Natural killer cell (primary cell): Measurements from ENCODE around the gene CEACAM7. TPM values are rescaled to one million over a fixed set of nuclear protein-coding genes. Genes with fewer than 3 reads are reported as not detected.
A peak's percentile ranks its signal among the peaks of the same experiment; 100 is the strongest.

Experiments
- ATAC-seq, 3 donors: fragments of 150-1000 bp in 2 of 3; fragments of 200-7000 bp in 1 of 3; cut with Tn5 transposase; 1 replicate in 1 of 3; 2 replicates in 2 of 3; pipeline ENCODE4 v1.10.0; 2021; ENCODE audit warnings: mild to moderate bottlenecking in 2 of 3, moderate library complexity in 2 of 3
- DNase-seq, 2 donors: peaks; one replicate each; pipeline versions ENCODE4 v3.0.0 to v3.0.0-alpha.2; 2013 to 2021; ENCODE audit warnings: mixed read lengths in 1 of 2
- H3K27ac ChIP-seq: one replicate; pipeline ENCODE4 v1.5.1; 2013; ENCODE audit warnings: mild to moderate bottlenecking, low read length
- H3K27me3 ChIP-seq: one replicate; pipeline ENCODE4 v1.6.1; 2013; ENCODE audit warnings: low read length; ENCODE audit not compliant: control insufficient read depth, insufficient read depth
- H3K36me3 ChIP-seq: one replicate; pipeline ENCODE4 v1.6.1; 2013; ENCODE audit warnings: low read length; ENCODE audit not compliant: control insufficient read depth, insufficient read depth
- H3K4me1 ChIP-seq: one replicate; pipeline ENCODE4 v1.6.1; 2013; ENCODE audit warnings: low read length; ENCODE audit not compliant: control insufficient read depth, insufficient read depth
- H3K4me3 ChIP-seq: one replicate; pipeline ENCODE4 v1.5.1; 2013; ENCODE audit warnings: low read length
- H3K9me3 ChIP-seq: one replicate; pipeline ENCODE4 v1.6.1; 2013; ENCODE audit warnings: low read length; ENCODE audit not compliant: control insufficient read depth, insufficient read depth
- H3K27ac Mint-ChIP-seq, 2 donors: one replicate each; pipeline ENCODE4 v1.8.0; 2022; ENCODE audit warnings: mild to moderate bottlenecking in 2 of 2, mixed read lengths in 2 of 2, moderate library complexity in 1 of 2
- H3K27me3 Mint-ChIP-seq, 2 donors: one replicate each; pipeline ENCODE4 v1.8.0; 2022; ENCODE audit warnings: low read depth in 2 of 2, mixed read lengths in 2 of 2
- H3K36me3 Mint-ChIP-seq: one replicate; pipeline ENCODE4 v1.8.0; 2022; ENCODE audit warnings: mixed read lengths
- H3K4me1 Mint-ChIP-seq, 2 donors: one replicate each; pipeline ENCODE4 v1.8.0; 2022; ENCODE audit warnings: mixed read lengths in 2 of 2
- H3K4me3 Mint-ChIP-seq: one replicate; pipeline ENCODE4 v1.8.0; 2022; ENCODE audit warnings: mild to moderate bottlenecking, moderate library complexity, mixed read lengths
- H3K9me3 Mint-ChIP-seq, 2 donors: one replicate each; pipeline ENCODE4 v1.8.0; 2022; ENCODE audit warnings: mixed read lengths in 2 of 2
- CTCF ChIP-seq: fragments of 200-600 bp; IDR thresholded peaks from one replicate; pipeline ENCODE4 v1.8.0; 2022; ENCODE audit warnings: antibody characterized with exemption
- WGBS: methylation state at CpG from one replicate; pipeline ENCODE4 v1.1.7; 2013; ENCODE audit warnings: missing lambda C conversion rate; ENCODE audit not compliant: insufficient coverage; 5-methylcytosine and 5-hydroxymethylcytosine counted together
- intact Hi-C: fragments of 100-400 bp; cut with micrococcal nuclease; formaldehyde crosslinking; loops from one replicate; pipeline ENCODE4 v1.14.2; 2022
- total RNA-seq, 4 donors: library from RNA; stranded (reverse); fragments of 120-200 nt in 1 of 4; gene quantifications; one replicate each; pipeline versions ENCODE4 v1.2.3 to v1.2.4, GENCODE V29; 2013 to 2022

Gene CEACAM7
- total RNA-seq, 3 donors from 2014 or later (not counting 1 experiment from before 2014, with no cell fraction given) = not detected

GRCh38 chr19:41699231-41699967 is 11.3 kb upstream of the CEACAM7 start:
- Mint-ChIP-seq H3K36me3 (no peaks in the 10 kb centered on the region), H3K27me3 (peaks cover 12 to 18% of the 10 kb centered on the region in 2 donors), H3K27ac (no peak overlapping the region), H3K4me3 (no peak overlapping the region), H3K4me1 (no peaks in the 10 kb centered on the region), H3K9me3 (no peaks in the 10 kb centered on the region)
- Histone ChIP-seq H3K4me3 (no peak overlapping the region), H3K27ac (no peak overlapping the region), H3K36me3 (no peaks in the 10 kb centered on the region), H3K9me3 (no peaks in the 10 kb centered on the region), H3K4me1 (no peaks in the 10 kb centered on the region), H3K27me3 (no peaks in the 10 kb centered on the region)
- WGBS = 76% methylated on average over 17 of the region's 17 CpGs
- intact Hi-C loops = no loop called here
- DNase-seq = peak in 1 of 2 donors; percentile 14
- ATAC-seq = no peak
- TF ChIP-seq CTCF = no peak

GRCh38 chr19:41698746-41699230 is 10.7 kb upstream of the CEACAM7 start:
- no peaks in the 10 kb centered on the region for H3K4me1 ChIP-seq
- WGBS = 42% methylated on average over 1 of the region's 1 CpG
- H3K4me3 ChIP-seq = no peak overlapping the region
- DNase-seq (no peak), ATAC-seq (no peak)
- Mint-ChIP-seq H3K36me3 (no peaks in the 10 kb centered on the region), H3K4me3 (no peak overlapping the region), H3K9me3 (no peaks in the 10 kb centered on the region), H3K27me3 (peaks cover 12 to 18% of the 10 kb centered on the region in 2 donors), H3K4me1 (no peaks in the 10 kb centered on the region), H3K27ac (no peak overlapping the region)
- H3K36me3 ChIP-seq = no peaks in the 10 kb centered on the region
- intact Hi-C loops = no loop called here
- no peaks in the 10 kb centered on the region for H3K9me3 ChIP-seq
- H3K27ac ChIP-seq = no peak overlapping the region
- no peak for TF ChIP-seq CTCF
- no peaks in the 10 kb centered on the region for H3K27me3 ChIP-seq

- Histone ChIP-seq H3K4me3 (no peak overlapping the region), H3K9me3 (no peaks in the 10 kb centered on the region), H3K27me3 (no peaks in the 10 kb centered on the region), H3K27ac (no peak overlapping the region), H3K36me3 (no peaks in the 10 kb centered on the region), H3K4me1 (no peaks in the 10 kb centered on the region)
- H3K36me3 Mint-ChIP-seq = peaks cover 10% of the 10 kb centered on the region
- 56% methylated on average over 9 of the region's 9 CpGs for WGBS
- peaks cover 18 to 23% of the 10 kb centered on the region in 2 donors for H3K27me3 Mint-ChIP-seq
- no peak overlapping the region for H3K27ac Mint-ChIP-seq
- DNase-seq = peak in 1 of 2 donors; percentile 11
- no peak for TF ChIP-seq CTCF
- H3K9me3 Mint-ChIP-seq = peaks cover 0 to 6% of the 10 kb centered on the region in 2 donors
- no peak overlapping the region for H3K4me3 Mint-ChIP-seq
- no peaks in the 10 kb centered on the region for H3K4me1 Mint-ChIP-seq
- intact Hi-C loops = no loop called here
- no peak for ATAC-seq
Observed at GRCh38 chr19:41697198-41697855, 9.3 kb upstream of the CEACAM7 start.
